HepG2 (cell line): ENCODE data around the gene CACNB4. TPM values are rescaled to one million over a fixed set of nuclear protein-coding genes. Genes with fewer than 3 reads are reported as not detected.

Source experiments
- ATAC-seq: fragments of 200-7000 bp; cut with Tn5 transposase; 3 replicates; pipeline ENCODE4 v1.9.1; 2020; ENCODE audit warnings: mild to moderate bottlenecking, moderate library complexity
- BruUV-seq: library from RNA; stranded (reverse); fragments of 400-500 nt; replicated peaks from 2 replicates; lab custom pipeline; 2021; lab: Mats Ljungman, UMichigan
- CTCF ChIA-PET: fragments of 300-600 bp; formaldehyde crosslinking; extraction: SDS; loops from one replicate; lab custom pipeline; 2021; ENCODE audit warnings: low total read pairs, inconsistent platforms, low intra/inter-chr PET ratio; lab: Yijun Ruan, JAX
- POLR2A ChIA-PET: fragments of 350-600 bp; sonication (Branson Sonifier 250); formaldehyde crosslinking; loops from one replicate; lab custom pipeline; 2020; ENCODE audit warnings: antibody characterized with exemption, inconsistent platforms; lab: Yijun Ruan, JAX
- DNase-seq: peaks from one replicate; pipeline ENCODE4 v3.0.0-alpha.2; 2015; ENCODE audit warnings: low spot score
- FAIRE-seq: peaks from 3 replicates; lab custom pipeline; 2011; peaks lifted over from hg19 to GRCh38; lab: Jason Lieb, UNC
- H2AFZ ChIP-seq: one replicate; pipeline ENCODE4 v1.6.1; 2011; ENCODE audit warnings: low read length, inconsistent platforms
- H3K27ac ChIP-seq: fragments of 300-600 bp; 3 replicates; pipeline ENCODE4 v1.8.0; 2011; ENCODE audit warnings: mixed run types, mild to moderate bottlenecking, mixed read lengths, low read length, inconsistent platforms; ENCODE audit not compliant: insufficient read depth; ENCODE audit errors: extremely low read length
- H3K27me3 ChIP-seq, 2 experiments: fragments of 200-600 bp in 1 of 2; 2 replicates in 1 of 2; 3 replicates in 1 of 2; pipeline versions ENCODE4 v1.6.0 to v1.8.0; 2011; ENCODE audit warnings: low read length in 2 of 2, mild to moderate bottlenecking in 2 of 2, moderate library complexity in 2 of 2, inconsistent platforms in 1 of 2; ENCODE audit not compliant: insufficient read depth in 2 of 2, control insufficient read depth in 1 of 2
- H3K36me3 ChIP-seq, 2 experiments: fragments of 200-600 bp in 1 of 2; replicated peaks in 1 of 2; 2 replicates in 1 of 2; 3 replicates in 1 of 2; pipeline versions ENCODE4 v1.5.1 to v1.8.0; 2011; ENCODE audit warnings: low read length in 2 of 2, inconsistent platforms in 1 of 2; ENCODE audit not compliant: insufficient read depth in 2 of 2, control insufficient read depth in 1 of 2
- H3K4me1 ChIP-seq: 2 replicates; pipeline ENCODE4 v1.5.1; 2012; ENCODE audit warnings: low read length, inconsistent platforms; ENCODE audit not compliant: insufficient read depth
- H3K4me2 ChIP-seq: 2 replicates; pipeline ENCODE4 v1.6.0; 2011; ENCODE audit warnings: low read depth, low read length, inconsistent platforms
- H3K4me3 ChIP-seq, 3 experiments: fragments of 200-600 bp in 1 of 3; sonication (generic), shearing (Covaris generic) in 1 of 3; replicated peaks in 1 of 3; 2 replicates each; pipeline ENCODE4 v1.5.1; 2011 to 2016; ENCODE audit warnings: low read length in 3 of 3, inconsistent platforms in 2 of 3, low read depth in 2 of 3, mild to moderate bottlenecking in 2 of 3, control low read depth in 1 of 3, mixed read lengths in 1 of 3; ENCODE audit not compliant: insufficient read depth in 1 of 3
- H3K79me2 ChIP-seq: one replicate; pipeline ENCODE4 v1.6.1; 2011; ENCODE audit warnings: low read length, inconsistent platforms; ENCODE audit not compliant: insufficient read depth
- H3K9ac ChIP-seq: 2 replicates; pipeline ENCODE4 v1.6.0; 2011; ENCODE audit warnings: mild to moderate bottlenecking, low read depth, low read length, inconsistent platforms; ENCODE audit not compliant: insufficient read depth
- H3K9me3 ChIP-seq: 2 replicates; pipeline ENCODE4 v1.5.1; 2012; ENCODE audit warnings: mild to moderate bottlenecking, low read length
- H4K20me1 ChIP-seq: 2 replicates; pipeline ENCODE4 v1.6.0; 2011; ENCODE audit warnings: inconsistent platforms, mild to moderate bottlenecking, low read length, moderate library complexity; ENCODE audit not compliant: insufficient read depth
- ASH2L ChIP-seq: fragments of 300-600, 200-600 bp; sonication (generic); IDR thresholded peaks from 2 replicates; pipeline ENCODE4 v1.7.0; 2017; ENCODE audit warnings: low read depth, mild to moderate bottlenecking, moderate library complexity, mixed read lengths, low read length; ENCODE audit not compliant: insufficient read length
- CREB1 ChIP-seq, 2 experiments: fragments of 450-650 bp in 1 of 2; IDR thresholded peaks; 2 replicates each; pipeline ENCODE4 v1.6.1; 2016 to 2017; ENCODE audit warnings: control low read depth in 1 of 2, mild to moderate bottlenecking in 1 of 2, missing compliant biosample characterization in 1 of 2, missing genetic modification characterization in 1 of 2
- HNF4A ChIP-seq: sonication (generic); formaldehyde crosslinking; IDR thresholded peaks from 2 replicates; pipeline ENCODE4 v1.4.0; 2020; ENCODE audit warnings: missing genetic modification reagents
- HNF4G ChIP-seq, 2 experiments: sonication (generic) in 1 of 2; formaldehyde crosslinking in 1 of 2; IDR thresholded peaks; 2 replicates each; pipeline versions ENCODE4 v1.4.0 to v1.6.1; 2011 to 2020; ENCODE audit warnings: borderline replicate concordance in 2 of 2, low read depth in 2 of 2, mild to moderate bottlenecking in 2 of 2, low read length in 1 of 2, missing genetic modification reagents in 1 of 2, moderate library complexity in 1 of 2
- HNRNPK ChIP-seq: fragments of 200-400 bp; formaldehyde crosslinking; IDR thresholded peaks from 2 replicates; pipeline ENCODE4 v1.6.1; 2018; ENCODE audit warnings: low read length, low read depth, moderate library complexity, mild to moderate bottlenecking; ENCODE audit not compliant: poor library complexity, severe bottlenecking
- MED1 ChIP-seq: sonication (generic); formaldehyde crosslinking; IDR thresholded peaks from 2 replicates; pipeline ENCODE4 v1.4.0; 2020; ENCODE audit warnings: missing genetic modification reagents
- NCOR1 ChIP-seq: fragments of 200-600 bp; sonication (generic); IDR thresholded peaks from 2 replicates; pipeline ENCODE4 v1.7.0; 2017; ENCODE audit warnings: antibody characterized with exemption, low read length, borderline replicate concordance
- SKI ChIP-seq: fragments of 450-650 bp; IDR thresholded peaks from one replicate; pipeline ENCODE4 v1.6.1; 2018; ENCODE audit warnings: mild to moderate bottlenecking; ENCODE audit not compliant: partially characterized antibody
- TBX3 ChIP-seq: fragments of 450-650 bp; IDR thresholded peaks from 2 replicates; pipeline ENCODE4 v1.6.1; 2017; ENCODE audit warnings: antibody characterized with exemption, mild to moderate bottlenecking, inconsistent platforms, borderline replicate concordance
- ZNF652 ChIP-seq: IDR thresholded peaks from 2 replicates; pipeline ENCODE4 v1.6.1; 2016; ENCODE audit warnings: low read depth, borderline replicate concordance
- WGBS: methylation state at CpG from one replicate; pipeline ENCODE4 v1.1.6; 2017; ENCODE audit warnings: low lambda C conversion rate; 5-methylcytosine and 5-hydroxymethylcytosine counted together
- in situ Hi-C: cut with HindIII; loops from 2 replicates; pipeline ENCODE4 v1.10.0; 2017; ENCODE audit warnings: low pct_unique_long_range_greater_than_20kb; ENCODE audit not compliant: extremely low pct_ligation_motif_present
- intact Hi-C: fragments of 100-400 bp; cut with micrococcal nuclease; formaldehyde crosslinking; loops from one replicate; pipeline ENCODE4 v1.10.0; 2022; ENCODE audit not compliant: unreplicated experiment
- polyA plus RNA-seq, 8 experiments: library from polyadenylated mRNA; depleted of rRNA in 3 of 8; stranded (reverse) in 7 of 8; unstranded in 1 of 8; fragments of >200 nt; fragmentation: Illumina TruSeq in 4 of 8; extraction: Trizol in 4 of 8; gene quantifications; 2 replicates each; pipeline versions ENCODE4 v1.2.1 to v1.2.3, GENCODE V29; 2011 to 2016; ENCODE audit warnings: low read depth in 4 of 8, missing spikeins in 1 of 8, mixed read lengths in 1 of 8; ENCODE audit not compliant: insufficient read depth in 1 of 8
- total RNA-seq, 5 experiments: library from RNA; depleted of rRNA; stranded (reverse); fragments of >200 nt; fragmentation: Illumina TruSeq; extraction: Trizol; gene quantifications; 2 replicates each; pipeline ENCODE4 v1.2.3, GENCODE V29; 2016; ENCODE audit warnings: low read depth in 1 of 5
- TF ChIP-seq, protein P1 (sequence below): sonication (generic); formaldehyde crosslinking; IDR thresholded peaks from 2 replicates; pipeline ENCODE4 v1.8.1; 2023; ENCODE audit warnings: mild to moderate bottlenecking, missing genetic modification reagents
- TF ChIP-seq, protein P2 (sequence below): IDR thresholded peaks from 2 replicates; pipeline ENCODE4 v1.6.1; 2012; ENCODE audit warnings: low read depth, low read length, improper control_type of control experiment
- TF ChIP-seq, protein P3 (sequence below): sonication (generic); formaldehyde crosslinking; conservative IDR thresholded peaks from 2 replicates; pipeline ENCODE4 v1.4.0; 2020; ENCODE audit warnings: mild to moderate bottlenecking, missing genetic modification reagents, moderate library complexity

CACNB4 gene
- total and polyA plus RNA-seq, 2 of the 13 experiments (the other 11 are each of a cell fraction or from before 2014, with no cell fraction given) = 5.1 to 14.3 TPM

DNA sequence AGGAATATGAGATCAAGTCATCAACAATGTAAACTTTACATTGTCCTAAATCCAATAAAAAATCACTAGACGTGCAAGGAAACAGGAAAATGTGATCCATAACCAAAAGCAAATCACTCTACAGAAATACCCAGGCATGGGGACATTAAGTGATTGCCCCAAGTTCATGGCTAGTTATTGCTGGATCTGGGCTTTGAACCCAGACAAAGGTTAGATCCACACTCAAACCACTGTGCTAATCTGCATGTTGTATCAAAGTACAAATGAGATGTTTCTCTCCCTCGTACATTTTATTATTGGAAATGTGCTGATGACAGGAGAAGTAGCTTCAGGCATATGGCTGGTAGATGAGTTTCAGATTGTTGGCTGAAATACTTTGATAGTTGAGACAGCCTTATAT lies 267.9 kb downstream of the CACNB4 start:
- H3K27ac ChIP-seq = no peak overlapping the region
- peaks cover 12% of the 10 kb centered on the region for H4K20me1 ChIP-seq
- no peaks in the 10 kb centered on the region; a peak in 1 of 5 replicates for H3K27me3 ChIP-seq
- in situ Hi-C loops (no loop called here), intact Hi-C loops (no loop called here)
- ChIA-PET CTCF (no interaction called here), POLR2A (no interaction called here)
- peaks cover 23% of the 10 kb centered on the region for H3K79me2 ChIP-seq
- H3K9me3 ChIP-seq = no peaks in the 10 kb centered on the region
- no peak for TF ChIP-seq ZNF652 (CRISPR knock-in tag)
- TF ChIP-seq MED1 (CRISPR knock-in tag) = 0 out of 2 replicates have a peak, but pooled peaks have one; percentile 29
- TF ChIP-seq SKI = peak; percentile 35
- TF ChIP-seq, protein P1, sequence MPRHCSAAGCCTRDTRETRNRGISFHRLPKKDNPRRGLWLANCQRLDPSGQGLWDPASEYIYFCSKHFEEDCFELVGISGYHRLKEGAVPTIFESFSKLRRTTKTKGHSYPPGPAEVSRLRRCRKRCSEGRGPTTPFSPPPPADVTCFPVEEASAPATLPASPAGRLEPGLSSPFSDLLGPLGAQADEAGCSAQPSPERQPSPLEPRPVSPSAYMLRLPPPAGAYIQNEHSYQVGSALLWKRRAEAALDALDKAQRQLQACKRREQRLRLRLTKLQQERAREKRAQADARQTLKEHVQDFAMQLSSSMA (CRISPR knock-in tag) = no peak
- TF ChIP-seq CREB1 (IDR thresholded peaks at IDR 0.05) = no peak
- peak; percentile 33; the same call in 1 of the 2 replicates for TF ChIP-seq CREB1 (CRISPR knock-in tag; IDR thresholded peaks at IDR 0.05)
- peak; percentile 88 for TF ChIP-seq NCOR1
- TF ChIP-seq, protein P2, sequence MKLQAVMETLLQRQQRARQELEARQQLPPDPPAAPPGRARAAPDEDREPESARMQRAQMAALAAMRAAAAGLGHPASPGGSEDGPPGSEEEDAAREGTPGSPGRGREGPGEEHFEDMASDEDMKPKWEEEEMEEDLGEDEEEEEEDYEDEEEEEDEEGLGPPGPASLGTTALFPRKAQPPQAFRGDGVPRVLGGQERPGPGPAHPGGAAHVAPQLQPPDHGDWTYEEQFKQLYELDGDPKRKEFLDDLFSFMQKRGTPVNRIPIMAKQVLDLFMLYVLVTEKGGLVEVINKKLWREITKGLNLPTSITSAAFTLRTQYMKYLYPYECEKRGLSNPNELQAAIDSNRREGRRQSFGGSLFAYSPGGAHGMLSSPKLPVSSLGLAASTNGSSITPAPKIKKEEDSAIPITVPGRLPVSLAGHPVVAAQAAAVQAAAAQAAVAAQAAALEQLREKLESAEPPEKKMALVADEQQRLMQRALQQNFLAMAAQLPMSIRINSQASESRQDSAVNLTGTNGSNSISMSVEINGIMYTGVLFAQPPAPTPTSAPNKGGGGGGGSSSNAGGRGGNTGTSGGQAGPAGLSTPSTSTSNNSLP = peak; percentile 70; the same call in 1 of the 2 replicates
- TF ChIP-seq, protein P3, sequence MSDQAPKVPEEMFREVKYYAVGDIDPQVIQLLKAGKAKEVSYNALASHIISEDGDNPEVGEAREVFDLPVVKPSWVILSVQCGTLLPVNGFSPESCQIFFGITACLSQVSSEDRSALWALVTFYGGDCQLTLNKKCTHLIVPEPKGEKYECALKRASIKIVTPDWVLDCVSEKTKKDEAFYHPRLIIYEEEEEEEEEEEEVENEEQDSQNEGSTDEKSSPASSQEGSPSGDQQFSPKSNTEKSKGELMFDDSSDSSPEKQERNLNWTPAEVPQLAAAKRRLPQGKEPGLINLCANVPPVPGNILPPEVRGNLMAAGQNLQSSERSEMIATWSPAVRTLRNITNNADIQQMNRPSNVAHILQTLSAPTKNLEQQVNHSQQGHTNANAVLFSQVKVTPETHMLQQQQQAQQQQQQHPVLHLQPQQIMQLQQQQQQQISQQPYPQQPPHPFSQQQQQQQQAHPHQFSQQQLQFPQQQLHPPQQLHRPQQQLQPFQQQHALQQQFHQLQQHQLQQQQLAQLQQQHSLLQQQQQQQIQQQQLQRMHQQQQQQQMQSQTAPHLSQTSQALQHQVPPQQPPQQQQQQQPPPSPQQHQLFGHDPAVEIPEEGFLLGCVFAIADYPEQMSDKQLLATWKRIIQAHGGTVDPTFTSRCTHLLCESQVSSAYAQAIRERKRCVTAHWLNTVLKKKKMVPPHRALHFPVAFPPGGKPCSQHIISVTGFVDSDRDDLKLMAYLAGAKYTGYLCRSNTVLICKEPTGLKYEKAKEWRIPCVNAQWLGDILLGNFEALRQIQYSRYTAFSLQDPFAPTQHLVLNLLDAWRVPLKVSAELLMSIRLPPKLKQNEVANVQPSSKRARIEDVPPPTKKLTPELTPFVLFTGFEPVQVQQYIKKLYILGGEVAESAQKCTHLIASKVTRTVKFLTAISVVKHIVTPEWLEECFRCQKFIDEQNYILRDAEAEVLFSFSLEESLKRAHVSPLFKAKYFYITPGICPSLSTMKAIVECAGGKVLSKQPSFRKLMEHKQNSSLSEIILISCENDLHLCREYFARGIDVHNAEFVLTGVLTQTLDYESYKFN (CRISPR knock-in tag) = 0 out of 2 replicates have a peak, but pooled peaks have one; percentile 24
- 0 out of 2 replicates have a peak, but pooled peaks have one; percentile 18 for TF ChIP-seq TBX3
- TF ChIP-seq ASH2L = peak; percentile 21
- TF ChIP-seq HNF4G (IDR thresholded peaks at IDR 0.05; ENCODE audit: borderline replicate concordance, low read depth, low read length) = peak; percentile 32; the same call in 1 of the 2 replicates
- TF ChIP-seq HNF4G (CRISPR knock-in tag; IDR thresholded peaks at IDR 0.05; ENCODE audit: borderline replicate concordance, low read depth) = no peak
- TF ChIP-seq HNRNPK = no peak
- peak; percentile 73; the same call in 1 of the 2 replicates for TF ChIP-seq HNF4A (CRISPR knock-in tag)
- ATAC-seq (no peak), DNase-seq (peak; percentile 33), FAIRE-seq (no peak)
- H3K36me3 ChIP-seq = no peaks in the 10 kb centered on the region
- peaks cover 40% of the 10 kb centered on the region for H3K4me1 ChIP-seq
- no peak overlapping the region for H2AFZ ChIP-seq
- H3K4me2 ChIP-seq = no peak overlapping the region
- no peak overlapping the region for H3K4me3 ChIP-seq
- H3K9ac ChIP-seq = no peak overlapping the region
- no TSS peak for BruUV-seq
- WGBS = 56% methylated on average over 2 of the region's 2 CpGs
